HepG2 (cell line): ENCODE measurements around the gene CEP120. TPM values are rescaled to one million over a fixed set of nuclear protein-coding genes. Genes with fewer than 3 reads are reported as not detected.

Source experiments
- CREM ChIP-seq, 2 experiments: sonication (generic) in 1 of 2; formaldehyde crosslinking in 1 of 2; IDR thresholded peaks; 2 replicates each; pipeline versions ENCODE4 v1.4.0 to v1.6.1; 2016 to 2020; ENCODE audit warnings: antibody characterized with exemption in 1 of 2, mild to moderate bottlenecking in 1 of 2, missing genetic modification reagents in 1 of 2
- DNMT1 ChIP-seq: sonication (generic); formaldehyde crosslinking; IDR thresholded peaks from 2 replicates; pipeline ENCODE4 v1.5.1; 2020; ENCODE audit warnings: mild to moderate bottlenecking, missing genetic modification reagents
- EEA1 ChIP-seq: sonication (generic); formaldehyde crosslinking; IDR thresholded peaks from 2 replicates; pipeline ENCODE4 v1.5.1; 2020; ENCODE audit warnings: mild to moderate bottlenecking, missing genetic modification reagents, borderline replicate concordance
- MEF2D ChIP-seq: sonication (generic); formaldehyde crosslinking; IDR thresholded peaks from 2 replicates; pipeline ENCODE4 v1.5.1; 2020; ENCODE audit warnings: mild to moderate bottlenecking, missing genetic modification reagents
- NFYB ChIP-seq: sonication (generic); formaldehyde crosslinking; IDR thresholded peaks from 2 replicates; pipeline ENCODE4 v1.4.0; 2020; ENCODE audit warnings: missing genetic modification reagents
- REXO4 ChIP-seq: sonication (generic); formaldehyde crosslinking; IDR thresholded peaks from 2 replicates; pipeline ENCODE4 v1.8.0; 2022; ENCODE audit warnings: missing genetic modification reagents, mild to moderate bottlenecking, borderline replicate concordance
- ZBTB7B ChIP-seq: sonication (generic); formaldehyde crosslinking; IDR thresholded peaks from 2 replicates; pipeline ENCODE4 v1.4.0; 2020; ENCODE audit warnings: missing genetic modification reagents
- ZMAT3 ChIP-seq: sonication (generic); formaldehyde crosslinking; conservative IDR thresholded peaks from 2 replicates; pipeline ENCODE4 v1.7.0; 2021; ENCODE audit warnings: missing genetic modification reagents
- ZNF10 ChIP-seq: sonication (generic); formaldehyde crosslinking; IDR thresholded peaks from 2 replicates; pipeline ENCODE4 v1.4.0; 2020; ENCODE audit warnings: mild to moderate bottlenecking, low read depth, missing genetic modification reagents, borderline replicate concordance
- ZNF263 ChIP-seq: sonication (generic); formaldehyde crosslinking; IDR thresholded peaks from 2 replicates; pipeline ENCODE4 v1.4.0; 2020; ENCODE audit warnings: missing genetic modification reagents
- ZNF292 ChIP-seq: sonication (generic); formaldehyde crosslinking; IDR thresholded peaks from 2 replicates; pipeline ENCODE4 v1.8.1; 2022; ENCODE audit warnings: mild to moderate bottlenecking, low read depth, missing genetic modification reagents, borderline replicate concordance
- ZNF432 ChIP-seq: sonication (generic); formaldehyde crosslinking; IDR thresholded peaks from 2 replicates; pipeline ENCODE4 v1.5.0; 2020; ENCODE audit warnings: missing genetic modification reagents, mild to moderate bottlenecking, borderline replicate concordance
- ZNF563 ChIP-seq: sonication (generic); formaldehyde crosslinking; IDR thresholded peaks from 2 replicates; pipeline ENCODE4 v1.8.0; 2022; ENCODE audit warnings: mild to moderate bottlenecking, moderate library complexity, missing genetic modification reagents
- ZNF772 ChIP-seq: sonication (generic); formaldehyde crosslinking; IDR thresholded peaks from 2 replicates; pipeline ENCODE4 v1.5.0; 2020; ENCODE audit warnings: mild to moderate bottlenecking, missing genetic modification reagents
- polyA plus RNA-seq, 8 experiments: library from polyadenylated mRNA; depleted of rRNA in 3 of 8; stranded (reverse) in 7 of 8; unstranded in 1 of 8; fragments of >200 nt; fragmentation: Illumina TruSeq in 4 of 8; extraction: Trizol in 4 of 8; gene quantifications; 2 replicates each; pipeline versions ENCODE4 v1.2.1 to v1.2.3, GENCODE V29; 2011 to 2016; ENCODE audit warnings: low read depth in 4 of 8, missing spikeins in 1 of 8, mixed read lengths in 1 of 8; ENCODE audit not compliant: insufficient read depth in 1 of 8
- total RNA-seq, 5 experiments: library from RNA; depleted of rRNA; stranded (reverse); fragments of >200 nt; fragmentation: Illumina TruSeq; extraction: Trizol; gene quantifications; 2 replicates each; pipeline ENCODE4 v1.2.3, GENCODE V29; 2016; ENCODE audit warnings: low read depth in 1 of 5
- TF ChIP-seq, protein P1 (sequence below): sonication (generic); formaldehyde crosslinking; IDR thresholded peaks from 2 replicates; pipeline ENCODE4 v1.5.1; 2020; ENCODE audit warnings: missing genetic modification reagents, mild to moderate bottlenecking, borderline replicate concordance
- TF ChIP-seq, protein P2 (sequence below): sonication (generic); formaldehyde crosslinking; IDR thresholded peaks from 2 replicates; pipeline ENCODE4 v1.8.0; 2022; ENCODE audit warnings: missing genetic modification reagents, mild to moderate bottlenecking, inconsistent platforms, borderline replicate concordance
- TF ChIP-seq, protein P3 (sequence below): IDR thresholded peaks from 2 replicates; pipeline ENCODE4 v1.6.1; 2018; ENCODE audit warnings: missing genetic modification reagents, mild to moderate bottlenecking, missing compliant biosample characterization
- TF ChIP-seq, protein P4 (sequence below): sonication (generic); formaldehyde crosslinking; IDR thresholded peaks from 2 replicates; pipeline ENCODE4 v1.4.0; 2020; ENCODE audit warnings: mild to moderate bottlenecking, missing genetic modification reagents, borderline replicate concordance

Gene CEP120
- total and polyA plus RNA-seq, 2 of the 13 experiments (the other 11 are each of a cell fraction or from before 2014, with no cell fraction given) = 8.0 to 14.7 TPM

DNA sequence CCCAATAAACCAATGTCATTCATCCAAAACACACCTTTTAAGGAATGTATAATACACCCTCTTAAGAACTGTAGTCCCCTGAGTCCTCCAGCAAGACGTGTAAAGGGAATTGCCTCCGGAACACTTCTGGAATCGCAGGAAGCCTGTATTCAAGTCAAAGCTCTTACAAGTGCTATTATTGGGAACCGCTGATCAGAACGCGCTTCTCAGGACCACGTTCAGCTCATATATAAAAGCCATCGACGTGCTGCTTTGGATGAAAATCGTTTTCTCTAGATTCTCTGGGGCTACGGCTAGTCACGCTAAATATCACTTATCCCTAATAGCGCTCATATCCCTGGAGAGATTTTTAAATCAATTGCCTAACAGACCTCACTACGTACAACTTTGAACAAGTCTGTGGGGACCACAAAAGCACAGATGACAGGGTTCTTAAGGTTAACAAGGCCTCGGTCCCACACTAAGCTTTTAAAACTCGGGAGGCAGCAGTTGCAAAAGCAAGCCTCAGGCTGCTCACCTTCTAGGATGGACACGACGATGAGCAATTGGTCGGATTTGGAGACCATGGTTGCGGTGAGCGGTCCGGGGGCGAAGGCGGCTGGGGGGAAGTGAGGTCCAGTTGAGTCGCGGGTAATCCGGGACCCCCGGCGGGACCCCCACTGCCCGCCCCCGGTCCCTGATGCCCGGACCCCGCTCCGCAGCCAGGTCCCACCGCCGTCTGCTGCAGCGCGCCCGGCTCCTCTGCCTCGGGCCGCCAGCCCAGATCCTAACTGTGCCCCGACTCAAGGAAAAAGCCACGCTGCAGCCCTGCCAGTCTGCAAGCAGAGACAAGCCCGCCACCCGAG is 548 bp downstream of the CEP120 start (continued):
- TF ChIP-seq, protein P1, sequence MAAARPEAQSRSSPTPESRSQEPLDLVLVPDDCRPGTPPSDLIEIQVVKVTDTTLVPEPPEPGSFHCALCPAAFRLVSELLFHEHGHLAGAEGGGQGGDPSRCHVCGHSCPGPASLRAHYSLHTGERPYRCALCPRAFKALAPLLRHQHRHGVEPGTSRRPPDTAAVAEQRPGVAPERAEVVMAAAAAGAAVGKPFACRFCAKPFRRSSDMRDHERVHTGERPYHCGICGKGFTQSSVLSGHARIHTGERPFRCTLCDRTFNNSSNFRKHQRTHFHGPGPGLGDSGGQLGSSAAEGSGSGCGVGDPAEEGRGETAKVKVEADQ (CRISPR knock-in tag) = no peak
- TF ChIP-seq ZNF10 = no peak
- no peak for TF ChIP-seq ZNF263 (CRISPR knock-in tag)
- no peak for TF ChIP-seq NFYB (CRISPR knock-in tag)
- no peak for TF ChIP-seq ZNF772 (CRISPR knock-in tag)
- 0 out of 2 replicates have a peak, but pooled peaks have one; percentile 7 for TF ChIP-seq ZNF292
- TF ChIP-seq, protein P2, sequence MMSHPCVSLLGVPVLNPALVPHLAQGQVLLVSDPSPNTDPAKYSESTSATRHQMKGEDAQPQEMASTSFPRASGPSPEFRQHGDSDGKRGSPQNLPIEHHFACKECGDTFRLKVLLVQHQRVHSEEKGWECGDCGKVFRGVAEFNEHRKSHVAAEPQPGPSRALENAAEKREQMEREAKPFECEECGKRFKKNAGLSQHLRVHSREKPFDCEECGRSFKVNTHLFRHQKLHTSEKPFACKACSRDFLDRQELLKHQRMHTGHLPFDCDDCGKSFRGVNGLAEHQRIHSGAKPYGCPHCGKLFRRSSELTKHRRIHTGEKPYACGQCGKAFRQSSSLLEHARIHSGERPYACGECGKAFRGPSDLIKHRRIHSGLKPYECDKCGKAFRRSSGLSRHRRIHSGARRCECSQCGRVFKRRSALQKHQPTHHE = no peak
- TF ChIP-seq REXO4 (CRISPR knock-in tag) = no peak
- TF ChIP-seq, protein P3, sequence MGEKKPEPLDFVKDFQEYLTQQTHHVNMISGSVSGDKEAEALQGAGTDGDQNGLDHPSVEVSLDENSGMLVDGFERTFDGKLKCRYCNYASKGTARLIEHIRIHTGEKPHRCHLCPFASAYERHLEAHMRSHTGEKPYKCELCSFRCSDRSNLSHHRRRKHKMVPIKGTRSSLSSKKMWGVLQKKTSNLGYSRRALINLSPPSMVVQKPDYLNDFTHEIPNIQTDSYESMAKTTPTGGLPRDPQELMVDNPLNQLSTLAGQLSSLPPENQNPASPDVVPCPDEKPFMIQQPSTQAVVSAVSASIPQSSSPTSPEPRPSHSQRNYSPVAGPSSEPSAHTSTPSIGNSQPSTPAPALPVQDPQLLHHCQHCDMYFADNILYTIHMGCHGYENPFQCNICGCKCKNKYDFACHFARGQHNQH (CRISPR knock-in tag) = no peak
- TF ChIP-seq DNMT1 (CRISPR knock-in tag) = 0 out of 2 replicates have a peak, but pooled peaks have one; percentile 37
- TF ChIP-seq ZMAT3 (CRISPR knock-in tag) = no peak
- TF ChIP-seq ZBTB7B (CRISPR knock-in tag) = peak; percentile 65; the same call in 1 of the 2 replicates
- TF ChIP-seq ZNF563 (CRISPR knock-in tag) = peak; percentile 73; the same call in 1 of the 2 replicates
- TF ChIP-seq ZNF432 (CRISPR knock-in tag) = no peak
- no peak for TF ChIP-seq MEF2D
- TF ChIP-seq, protein P4, sequence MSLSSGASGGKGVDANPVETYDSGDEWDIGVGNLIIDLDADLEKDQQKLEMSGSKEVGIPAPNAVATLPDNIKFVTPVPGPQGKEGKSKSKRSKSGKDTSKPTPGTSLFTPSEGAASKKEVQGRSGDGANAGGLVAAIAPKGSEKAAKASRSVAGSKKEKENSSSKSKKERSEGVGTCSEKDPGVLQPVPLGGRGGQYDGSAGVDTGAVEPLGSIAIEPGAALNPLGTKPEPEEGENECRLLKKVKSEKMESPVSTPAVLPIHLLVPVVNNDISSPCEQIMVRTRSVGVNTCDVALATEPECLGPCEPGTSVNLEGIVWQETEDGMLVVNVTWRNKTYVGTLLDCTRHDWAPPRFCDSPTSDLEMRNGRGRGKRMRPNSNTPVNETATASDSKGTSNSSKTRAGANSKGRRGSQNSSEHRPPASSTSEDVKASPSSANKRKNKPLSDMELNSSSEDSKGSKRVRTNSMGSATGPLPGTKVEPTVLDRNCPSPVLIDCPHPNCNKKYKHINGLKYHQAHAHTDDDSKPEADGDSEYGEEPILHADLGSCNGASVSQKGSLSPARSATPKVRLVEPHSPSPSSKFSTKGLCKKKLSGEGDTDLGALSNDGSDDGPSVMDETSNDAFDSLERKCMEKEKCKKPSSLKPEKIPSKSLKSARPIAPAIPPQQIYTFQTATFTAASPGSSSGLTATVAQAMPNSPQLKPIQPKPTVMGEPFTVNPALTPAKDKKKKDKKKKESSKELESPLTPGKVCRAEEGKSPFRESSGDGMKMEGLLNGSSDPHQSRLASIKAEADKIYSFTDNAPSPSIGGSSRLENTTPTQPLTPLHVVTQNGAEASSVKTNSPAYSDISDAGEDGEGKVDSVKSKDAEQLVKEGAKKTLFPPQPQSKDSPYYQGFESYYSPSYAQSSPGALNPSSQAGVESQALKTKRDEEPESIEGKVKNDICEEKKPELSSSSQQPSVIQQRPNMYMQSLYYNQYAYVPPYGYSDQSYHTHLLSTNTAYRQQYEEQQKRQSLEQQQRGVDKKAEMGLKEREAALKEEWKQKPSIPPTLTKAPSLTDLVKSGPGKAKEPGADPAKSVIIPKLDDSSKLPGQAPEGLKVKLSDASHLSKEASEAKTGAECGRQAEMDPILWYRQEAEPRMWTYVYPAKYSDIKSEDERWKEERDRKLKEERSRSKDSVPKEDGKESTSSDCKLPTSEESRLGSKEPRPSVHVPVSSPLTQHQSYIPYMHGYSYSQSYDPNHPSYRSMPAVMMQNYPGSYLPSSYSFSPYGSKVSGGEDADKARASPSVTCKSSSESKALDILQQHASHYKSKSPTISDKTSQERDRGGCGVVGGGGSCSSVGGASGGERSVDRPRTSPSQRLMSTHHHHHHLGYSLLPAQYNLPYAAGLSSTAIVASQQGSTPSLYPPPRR = 0 out of 2 replicates have a peak, but pooled peaks have one; percentile 6
- TF ChIP-seq CREM (IDR thresholded peaks at IDR 0.05) = no peak
- TF ChIP-seq CREM (CRISPR knock-in tag; IDR thresholded peaks at IDR 0.05) = no peak
- TF ChIP-seq EEA1 (CRISPR knock-in tag) = peak; percentile 72; the same call in 1 of the 2 replicates
